ENCODE data around the gene ERMAP.
A peak's percentile ranks its signal among the peaks of the same experiment; 100 is the strongest.
"Not testable (repeated sequence)": the region's sequence is repeated elsewhere in the genome, so short reads cannot be mapped to it uniquely, and the experiment has no call there.

ERMAP gene

GRCh38 chr1:42846257-42847110, 29.6 kb downstream of the ERMAP start, which contains the start of gene ZNF691:
TSS of gene ZNF691 (plus strand) at chr1:42846613. CDS start at chr1:42849659, 3,046 bp downstream.
- DNase-seq = peak; percentile 94 to 98

- no peak for DNase-seq
Observed at GRCh38 chr1:42847111-42847595, 30.2 kb downstream of the ERMAP start.

GRCh38 chr1:42847721-42848460, 31.0 kb downstream of the ERMAP start:
- DNase-seq = no peak

- DNase-seq = no peak
Observed at GRCh38 chr1:42848823-42849537, 32.1 kb downstream of the ERMAP start.

GRCh38 chr1:42849944-42850343, 33.0 kb downstream of the ERMAP start:
- DNase-seq = no peak

DNA sequence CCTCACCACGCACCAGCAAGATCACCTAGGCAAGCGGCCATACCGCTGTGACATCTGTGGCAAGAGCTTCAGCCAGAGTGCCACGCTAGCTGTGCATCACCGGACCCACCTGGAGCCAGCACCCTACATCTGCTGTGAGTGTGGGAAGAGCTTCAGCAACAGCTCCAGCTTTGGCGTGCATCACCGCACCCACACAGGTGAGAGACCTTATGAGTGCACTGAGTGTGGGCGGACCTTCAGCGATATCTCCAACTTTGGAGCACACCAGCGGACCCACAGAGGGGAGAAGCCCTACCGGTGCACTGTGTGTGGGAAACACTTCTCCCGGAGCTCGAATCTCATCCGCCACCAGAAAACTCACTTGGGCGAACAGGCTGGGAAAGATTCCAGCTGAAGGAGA, 34.5 kb downstream of the ERMAP start:
- no peak for DNase-seq

GRCh38 chr1:42851960-42852607, 35.2 kb downstream of the ERMAP start:
- no peak for DNase-seq

DNA sequence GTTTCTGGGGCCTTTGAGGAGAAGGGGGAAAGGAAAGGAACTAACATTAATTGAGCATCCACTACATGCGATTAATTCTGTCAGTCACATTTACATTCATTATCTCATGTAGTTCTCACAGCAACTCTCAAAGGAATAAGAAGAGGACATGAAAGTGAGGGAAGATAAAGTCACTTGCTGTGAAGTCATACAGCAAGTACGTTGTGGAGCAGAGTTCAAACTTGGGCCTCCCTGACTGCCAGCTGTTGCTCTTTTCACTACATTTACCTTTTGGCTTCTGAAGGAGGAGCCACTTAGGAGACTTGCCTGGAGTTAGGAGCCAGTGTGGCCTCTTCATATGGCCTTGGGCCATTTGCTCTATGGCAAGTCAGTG, 35.7 kb downstream of the ERMAP start:
- no peak for DNase-seq

DNA sequence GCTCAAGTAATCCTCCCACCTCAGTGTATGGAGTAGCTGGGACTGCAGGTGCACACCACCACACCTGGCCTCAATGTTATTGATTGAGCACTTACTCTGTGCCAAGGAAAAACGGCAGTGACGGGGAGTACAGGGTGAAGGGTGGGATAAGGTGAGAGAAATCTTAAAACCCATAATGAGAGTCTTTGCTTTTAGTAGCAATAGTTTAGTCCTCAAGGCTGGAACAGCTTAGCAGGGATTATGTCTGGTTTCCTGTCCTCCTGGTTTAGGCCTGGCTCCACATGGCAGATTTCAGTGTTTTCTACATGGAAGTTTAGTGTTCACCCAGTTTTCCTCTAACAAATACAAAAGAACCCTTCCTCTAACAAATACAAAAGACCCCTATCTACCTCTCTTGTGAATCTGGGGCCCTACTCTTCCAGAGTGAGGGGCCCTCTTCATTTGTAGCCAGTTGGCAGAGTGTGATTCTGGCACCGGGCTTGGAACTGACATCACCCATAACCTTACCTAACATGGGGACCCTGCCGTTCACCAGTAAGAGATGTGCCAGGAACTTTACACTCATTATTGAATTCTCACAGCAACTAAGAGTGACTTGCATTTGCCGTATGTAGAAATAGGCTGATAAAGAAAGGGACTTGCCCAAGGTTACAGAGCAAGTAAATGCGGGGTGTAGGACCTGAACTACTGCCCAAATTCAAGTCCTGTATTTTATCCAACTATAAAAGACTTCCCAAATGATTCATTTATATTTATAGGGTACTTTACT, 36.4 kb downstream of the ERMAP start:
- DNase-seq = no peak

DNA sequence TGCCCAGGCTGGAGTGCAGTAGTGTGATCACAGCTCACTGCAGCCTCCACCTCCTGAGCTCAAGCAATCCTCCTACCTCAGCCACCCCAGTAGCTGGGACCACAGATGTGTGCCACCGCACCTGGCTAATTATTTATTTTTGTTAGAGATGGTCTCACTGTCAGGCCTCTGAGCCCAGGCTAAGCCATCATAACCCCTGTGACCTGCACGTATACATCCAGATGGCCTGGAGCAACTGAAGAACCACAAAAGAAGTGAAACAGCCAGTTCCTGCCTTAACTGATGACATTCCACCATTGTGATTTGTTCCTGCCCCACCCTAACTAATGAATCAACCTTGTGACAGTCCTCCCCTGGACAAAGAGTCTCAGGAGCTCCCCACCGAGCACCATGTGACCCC, 39.6 kb downstream of the ERMAP start:
- not testable (repeated sequence) for DNase-seq

GRCh38 chr1:42859366-42859765, 42.4 kb downstream of the ERMAP start:
- DNase-seq = not testable (repeated sequence)

- no peak for DNase-seq
Observed at GRCh38 chr1:42860339-42861013, 43.6 kb downstream of the ERMAP start.

DNA sequence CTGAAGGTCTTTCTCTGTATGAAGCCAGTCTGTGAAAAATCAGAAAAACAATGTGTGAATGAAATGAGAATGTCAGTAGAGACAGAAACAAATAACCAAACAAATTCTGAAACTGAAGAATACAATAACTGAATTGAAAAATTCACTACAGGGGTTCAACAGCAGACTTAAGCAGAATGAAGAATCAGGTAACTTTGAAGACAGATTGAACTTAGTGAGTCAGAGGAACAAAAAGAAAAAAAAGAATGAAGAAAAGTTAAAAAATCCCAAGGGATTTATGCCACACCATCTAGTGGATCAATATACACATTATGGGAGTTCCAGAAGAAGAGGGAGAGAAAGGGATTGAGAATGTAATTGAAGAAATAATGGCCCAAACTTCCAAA, 44.1 kb downstream of the ERMAP start:
- DNase-seq = no peak

DNA sequence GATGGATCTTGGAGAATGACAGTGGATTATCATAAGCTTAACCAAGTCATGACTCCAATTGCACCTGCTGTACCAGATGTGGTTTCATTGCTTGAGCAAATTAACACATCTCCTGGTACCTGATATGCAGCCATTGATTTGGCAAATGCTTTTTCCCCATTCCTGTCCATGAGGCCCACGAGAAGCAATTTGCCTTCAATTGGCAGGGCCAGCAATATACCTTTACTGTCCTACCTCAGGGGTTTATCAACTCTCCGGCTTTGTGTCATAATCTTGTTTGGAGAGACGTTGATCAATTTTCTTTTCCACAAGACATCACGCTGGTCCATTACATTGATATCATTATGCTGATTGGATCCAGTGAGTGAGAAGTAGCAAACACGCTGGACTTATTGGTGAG, 49.6 kb downstream of the ERMAP start:
- no peak for DNase-seq

DNA sequence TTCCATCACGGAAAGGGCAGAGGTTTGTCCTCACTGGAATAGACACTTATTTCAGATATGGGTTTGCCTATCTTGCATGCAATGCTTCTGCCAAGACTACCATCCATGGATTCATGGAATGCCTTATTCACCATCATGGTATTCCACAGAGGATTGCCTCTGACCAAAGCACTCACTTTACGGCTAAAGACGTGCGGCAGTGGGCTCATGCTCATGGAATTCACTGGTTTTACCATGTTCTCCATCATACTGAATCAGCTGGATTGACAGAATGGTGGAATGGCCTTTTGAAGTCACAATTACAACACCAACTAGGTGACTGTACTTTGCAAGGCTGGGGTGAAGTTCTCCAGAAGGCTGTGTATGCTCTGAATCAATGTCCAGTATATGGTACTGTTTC, 51.5 kb downstream of the ERMAP start:
- not testable (repeated sequence) for DNase-seq

GRCh38 chr1:42869254-42869653, 52.3 kb downstream of the ERMAP start:
- not testable (repeated sequence) for DNase-seq

- DNase-seq = not testable (repeated sequence)
Observed at GRCh38 chr1:42869751-42870150, 52.8 kb downstream of the ERMAP start.

- not testable (repeated sequence) for DNase-seq
Observed at GRCh38 chr1:42873108-42873507, 56.2 kb downstream of the ERMAP start.

DNA sequence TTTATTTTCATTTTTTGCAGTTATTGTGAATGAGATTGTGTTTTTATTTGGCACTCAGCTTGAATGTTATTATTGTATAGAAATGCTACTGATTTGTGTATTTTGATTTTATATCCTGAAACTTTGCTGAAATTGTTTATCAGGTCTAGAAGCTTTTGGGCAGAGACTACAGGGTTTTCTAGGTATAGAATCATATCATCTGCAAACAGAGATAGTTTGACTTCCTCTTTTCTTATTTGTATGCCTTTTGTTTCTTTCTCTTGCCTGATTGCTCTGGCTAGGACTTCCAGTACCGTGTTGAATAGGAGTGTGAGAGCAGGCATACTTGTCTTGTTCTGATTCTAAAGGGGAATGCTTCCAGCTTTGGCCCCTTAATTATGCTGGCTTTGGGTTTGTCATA, 56.7 kb downstream of the ERMAP start:
- no peak for DNase-seq

DNA sequence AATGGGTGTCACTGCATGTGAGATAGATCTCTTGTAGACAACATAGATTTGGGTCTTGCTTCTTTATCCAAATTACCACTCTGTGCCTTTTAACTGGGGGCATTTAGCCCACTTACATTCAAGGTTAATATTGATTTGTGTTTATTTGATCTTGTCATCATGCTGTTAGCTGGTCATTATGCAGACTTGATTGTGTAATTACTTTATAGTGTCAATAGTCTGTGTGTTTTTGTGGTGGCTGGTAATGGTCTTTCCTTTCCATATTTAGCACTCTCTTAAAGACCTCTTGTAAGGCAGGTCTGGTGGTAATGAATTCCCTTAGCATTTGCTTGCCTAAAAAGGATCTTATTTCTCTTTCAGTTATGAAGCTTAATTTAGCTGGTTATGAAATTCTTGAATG, 59.1 kb downstream of the ERMAP start:
- no peak for DNase-seq

DNA sequence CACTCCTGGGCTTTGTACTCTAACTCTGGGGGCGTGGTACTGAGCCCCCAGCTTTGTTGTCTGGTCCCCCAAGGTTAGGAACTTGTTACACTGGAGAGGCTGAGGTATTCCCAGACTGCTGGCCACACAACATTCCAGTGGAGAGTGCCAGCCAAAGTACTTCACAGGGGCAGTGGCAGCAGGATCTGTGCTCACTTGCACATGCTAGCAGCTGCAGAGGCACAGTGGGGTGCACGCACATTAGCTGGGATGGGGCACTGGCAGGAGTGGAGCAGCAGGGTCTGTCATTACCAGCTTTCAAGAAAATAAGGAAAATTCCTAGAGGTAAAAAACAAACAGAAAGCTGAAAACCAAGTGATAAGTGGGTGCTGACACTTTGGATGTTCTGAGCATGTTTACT, 60.5 kb downstream of the ERMAP start:
- no peak for DNase-seq

Data from AML-193 (cell line).